HG03064 (cell line): Measurements from ENCODE around the gene TRIM42.

Experiments used
- ATAC-seq: cut with Tn5 transposase; IDR thresholded peaks from one replicate; pipeline ENCODE4 v1.9.1; 2021; ENCODE audit warnings: low read depth; ENCODE audit not compliant: unreplicated experiment

The TRIM42 gene

DNA sequence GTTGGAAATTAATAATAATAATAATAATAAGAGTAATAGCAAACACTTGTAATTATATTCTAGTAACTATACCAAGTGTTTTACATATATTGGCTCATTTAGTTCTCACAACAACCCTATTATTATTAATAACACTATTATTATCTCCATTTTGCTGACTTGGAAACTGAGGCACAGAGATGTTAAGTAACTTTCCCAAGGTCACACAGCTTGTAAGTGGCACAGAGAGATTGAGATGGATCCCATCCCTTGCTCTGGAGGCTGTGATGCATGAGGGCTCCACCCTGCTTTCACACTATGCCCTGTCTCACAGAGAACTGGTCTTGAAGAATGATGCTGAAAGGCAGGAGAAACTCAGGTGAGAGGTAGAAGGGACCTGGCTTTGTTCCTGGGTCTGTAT is 31.9 kb downstream of the TRIM42 start:
- ATAC-seq: no peak

DNA sequence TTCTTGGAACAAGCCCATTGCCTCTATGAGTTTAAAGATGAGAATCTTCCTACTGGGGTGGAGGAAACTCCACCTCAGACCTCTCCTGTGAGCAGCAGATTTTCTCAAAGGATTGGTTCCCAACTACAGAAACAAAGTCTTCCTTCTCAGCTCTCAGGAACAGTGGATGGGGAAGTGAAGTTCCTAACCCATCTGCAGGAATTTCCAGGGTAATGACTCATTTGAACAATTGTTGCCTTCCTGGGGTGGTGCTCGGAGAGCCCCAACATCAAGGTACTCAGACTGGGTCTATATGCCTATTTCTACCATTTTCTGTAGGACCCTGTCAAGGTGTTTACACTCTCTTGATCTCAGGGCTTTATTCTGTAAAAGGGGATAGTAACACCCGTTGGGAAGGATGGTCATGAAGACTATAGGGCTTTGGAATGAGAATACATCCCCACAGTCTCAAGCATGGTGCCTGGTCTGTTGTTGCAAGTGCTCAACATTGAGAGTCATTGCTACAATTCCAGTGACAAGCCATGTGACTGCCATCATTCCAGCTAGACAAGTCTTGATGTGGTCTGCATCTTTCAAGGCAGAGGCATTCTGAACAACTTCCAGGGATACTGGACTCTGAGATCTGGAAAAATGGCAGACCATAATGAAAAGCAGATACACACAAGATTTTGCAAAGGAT is 33.0 kb downstream of the TRIM42 start:
- ATAC-seq: no peak

DNA sequence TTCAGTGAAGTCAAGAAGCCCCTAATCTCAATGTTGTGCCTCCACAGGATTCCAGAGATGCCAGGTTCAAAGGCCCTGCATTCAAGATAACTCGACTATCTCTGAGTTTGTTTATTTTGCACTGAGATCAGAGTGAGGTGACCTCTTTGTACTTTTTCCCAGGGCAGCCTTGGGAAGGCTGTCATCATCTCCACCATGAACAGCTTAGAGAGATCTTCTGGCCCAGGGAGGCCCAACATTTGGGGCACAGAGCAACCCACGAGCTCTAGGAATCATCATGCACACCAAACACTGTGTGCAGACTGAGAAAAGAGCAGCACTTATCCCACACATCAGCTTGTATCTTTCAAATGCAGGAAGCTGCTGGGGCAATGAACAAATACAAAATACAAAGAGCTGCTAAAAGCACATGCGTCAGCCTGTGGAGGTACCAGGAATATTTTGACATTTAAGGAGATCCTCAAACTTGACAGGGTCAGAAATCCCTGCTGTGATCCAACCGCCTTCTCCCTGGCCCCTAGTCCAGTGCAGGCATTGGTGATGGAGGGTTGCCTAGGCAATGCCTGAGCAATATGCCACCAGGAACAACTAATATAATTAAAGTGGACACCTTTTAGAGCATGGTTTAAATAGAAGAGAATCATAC is 33.6 kb downstream of the TRIM42 start:
- ATAC-seq: no peak

DNA sequence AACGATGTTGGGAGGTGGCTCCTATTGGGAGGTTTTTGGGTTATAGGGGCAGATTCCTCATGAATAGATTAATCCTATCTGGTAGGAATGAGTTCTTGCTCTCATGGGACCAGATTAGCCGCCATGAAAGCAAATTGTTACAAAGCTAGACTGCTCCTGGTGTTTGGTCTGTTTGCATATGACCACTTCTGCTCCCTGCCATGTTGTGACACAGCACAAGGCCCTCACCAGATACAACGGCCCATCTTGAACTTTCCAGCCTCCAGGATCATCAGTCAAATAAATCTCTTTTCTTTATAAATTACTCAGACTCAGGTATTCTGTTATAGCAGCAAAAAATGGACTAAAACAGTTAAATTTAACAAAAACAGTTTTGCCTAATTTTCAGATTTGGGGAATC is 34.4 kb downstream of the TRIM42 start:
- ATAC-seq: no peak

DNA sequence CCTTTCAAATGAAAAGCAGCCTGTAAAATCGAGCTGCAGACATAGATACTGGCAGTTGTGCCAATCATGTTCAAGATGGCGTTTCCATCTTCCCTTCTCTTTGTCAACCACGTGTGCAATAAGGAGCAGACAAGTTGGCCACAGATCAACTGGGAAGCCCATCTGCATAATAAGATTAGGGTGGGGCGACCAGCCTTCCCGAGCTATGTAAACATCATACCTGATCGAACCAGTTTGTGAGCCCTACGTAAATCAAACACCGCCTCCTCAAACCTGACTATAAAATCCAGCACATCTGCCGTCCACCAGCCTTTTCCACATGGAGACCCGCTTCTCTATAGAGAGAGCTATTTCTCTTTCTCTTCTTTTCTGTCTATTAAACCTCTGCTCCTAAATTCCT is 37.2 kb downstream of the TRIM42 start:
- no peak for ATAC-seq

DNA sequence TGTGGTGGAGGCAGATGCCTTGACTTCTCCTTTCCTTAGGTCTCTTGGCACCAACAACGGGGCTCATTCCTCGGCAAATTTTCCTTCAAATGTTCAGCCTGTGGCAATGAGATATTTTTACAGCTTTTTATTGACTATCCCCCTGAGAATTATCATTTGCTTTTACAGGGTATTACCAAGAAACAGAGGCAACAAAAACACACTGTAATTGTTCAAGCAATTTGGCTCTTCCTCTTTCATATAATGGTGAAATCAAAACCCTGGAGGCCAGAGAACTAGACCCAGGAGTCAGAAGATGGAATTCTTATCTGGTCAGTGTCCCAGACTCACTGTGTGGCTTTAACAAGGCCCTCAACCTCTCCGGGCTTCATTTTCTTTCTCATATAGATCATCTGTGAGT is 40.1 kb downstream of the TRIM42 start:
- ATAC-seq: no peak

DNA sequence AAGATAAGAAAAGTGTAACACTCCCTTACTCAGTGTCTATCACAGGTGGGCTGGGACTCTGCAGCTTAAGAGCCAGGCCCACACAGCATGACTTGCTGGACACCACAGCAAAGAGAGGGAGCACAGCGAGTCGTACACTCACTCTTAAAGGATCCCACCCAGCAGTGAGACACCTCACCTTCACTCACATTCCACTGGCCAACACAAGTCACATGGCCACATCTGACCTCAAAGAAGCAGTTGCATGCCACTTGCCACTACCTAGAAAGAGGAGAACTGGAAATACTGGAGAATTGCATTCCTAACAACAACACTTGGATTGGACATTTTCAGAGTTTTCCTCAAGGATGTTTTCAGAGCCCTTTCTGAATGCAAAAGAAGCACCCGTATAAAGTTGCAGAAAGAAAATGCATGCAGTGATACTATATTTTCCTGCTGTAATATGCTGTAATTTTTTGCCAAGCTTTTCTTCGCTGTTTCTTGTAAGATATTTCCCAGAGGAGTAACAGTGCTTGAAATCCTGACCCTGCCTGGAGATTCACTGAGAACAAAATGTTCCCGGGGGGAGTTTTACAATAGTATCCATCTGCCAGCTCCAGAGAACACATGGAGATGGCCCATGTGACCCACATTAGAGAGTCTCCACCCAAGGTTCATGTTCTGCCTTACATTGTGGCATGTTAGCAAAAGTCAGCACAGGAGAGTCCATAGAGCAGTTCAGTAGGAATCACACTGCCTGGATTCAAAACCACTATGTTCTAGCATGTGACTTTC is 42.2 kb downstream of the TRIM42 start:
- no peak for ATAC-seq

DNA sequence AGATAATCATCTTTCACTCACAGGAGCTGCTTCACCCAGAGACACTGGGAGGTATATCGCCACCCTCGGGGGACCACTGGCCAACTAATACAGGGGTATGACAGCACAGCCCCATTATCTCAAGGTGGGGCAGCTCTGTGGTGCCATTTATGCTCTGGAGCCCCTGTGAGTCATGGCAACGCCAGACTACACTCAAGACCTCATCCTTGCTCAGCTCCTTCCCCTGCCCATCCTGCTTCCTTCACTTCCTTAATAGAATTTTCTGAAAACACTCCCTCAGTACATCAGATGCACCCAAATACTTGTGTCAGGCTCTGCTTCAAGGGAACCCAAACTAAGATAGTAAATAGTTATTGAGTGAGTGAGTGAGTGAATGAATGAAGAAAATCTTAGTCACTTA is 45.7 kb downstream of the TRIM42 start:
- ATAC-seq: no peak

DNA sequence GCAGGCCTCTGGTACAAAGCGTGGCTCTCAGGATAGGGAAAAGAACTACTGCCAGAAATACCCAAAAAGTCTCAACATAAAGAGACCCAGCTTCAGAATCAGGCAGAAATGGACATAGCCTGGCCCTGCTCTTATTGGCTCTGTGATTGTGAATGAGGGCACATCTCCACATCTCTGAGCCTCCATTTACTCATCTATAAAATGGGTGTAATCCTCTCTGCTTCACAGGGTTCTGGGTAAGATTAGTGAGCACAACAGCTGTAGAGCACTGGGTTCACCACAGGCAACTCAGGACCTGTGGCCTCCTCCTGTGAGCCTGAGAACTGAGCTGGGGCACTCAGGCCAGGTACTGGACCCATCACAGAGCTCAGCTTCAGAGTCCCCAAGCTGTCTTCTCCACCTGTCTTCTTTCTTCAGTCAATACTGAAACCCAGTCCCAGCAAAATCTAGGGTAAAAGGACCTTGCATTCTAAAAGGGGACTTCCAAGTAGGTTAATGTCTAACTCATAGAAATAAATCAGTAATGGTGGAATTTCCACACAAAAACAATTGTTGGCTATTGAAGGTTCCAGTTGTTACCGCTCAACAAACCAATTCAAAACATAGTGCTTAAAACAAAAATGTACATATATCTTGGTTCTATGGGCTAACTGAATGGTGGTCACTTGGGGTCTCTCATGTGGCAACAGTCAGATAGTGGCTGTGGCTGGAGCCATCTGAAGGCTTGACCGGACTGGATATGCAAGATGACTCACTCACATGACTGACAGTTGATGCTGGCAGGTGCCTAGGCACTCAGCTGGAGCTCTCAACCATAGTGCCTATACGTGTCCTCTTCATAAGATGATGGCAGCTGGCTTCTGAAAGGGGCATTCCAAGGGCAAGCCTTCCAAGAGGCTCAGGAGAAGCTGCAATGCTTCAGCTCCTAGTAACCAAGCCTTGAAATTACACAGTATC is 47.3 kb downstream of the TRIM42 start:
- ATAC-seq: peak; percentile 62

DNA sequence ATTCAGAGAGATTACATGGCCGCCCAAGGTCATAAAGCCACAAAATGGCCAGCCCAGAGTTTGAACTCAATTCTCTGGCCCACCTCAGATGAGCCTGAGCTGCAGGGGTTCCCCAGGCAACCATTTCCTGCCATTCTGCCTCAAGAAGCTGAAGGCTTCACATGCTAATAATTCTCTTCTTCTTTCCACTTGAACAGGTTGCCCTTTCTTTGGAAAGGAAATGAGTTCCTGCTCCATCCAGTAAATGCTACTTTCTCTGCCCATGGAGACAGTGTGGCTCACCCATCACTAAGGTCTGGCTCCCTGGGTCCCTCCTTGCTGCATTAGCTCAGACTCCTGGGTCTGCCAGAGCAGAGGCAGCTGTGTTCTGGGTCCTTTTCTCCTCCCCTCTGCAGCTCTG is 48.2 kb downstream of the TRIM42 start:
- ATAC-seq: no peak

DNA sequence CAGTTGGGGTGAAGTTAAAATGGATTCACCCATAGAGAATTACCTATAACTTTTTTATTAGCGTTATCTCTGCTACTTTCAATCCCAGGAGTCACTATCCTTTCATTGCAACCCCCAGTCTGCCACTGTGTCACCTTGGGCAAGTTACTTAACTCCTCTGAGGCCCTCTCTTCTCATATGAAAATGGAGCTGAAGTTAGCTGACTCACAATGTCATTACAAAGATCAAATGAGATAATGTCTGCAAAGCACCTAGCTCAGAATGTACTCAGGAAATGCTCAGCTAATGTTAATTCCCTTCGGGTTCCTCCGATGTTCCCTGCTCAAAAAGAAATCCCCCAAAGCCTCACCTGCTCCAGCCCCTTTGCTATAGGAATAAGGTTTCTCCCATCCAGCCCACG is 50.0 kb downstream of the TRIM42 start:
- no peak for ATAC-seq

DNA sequence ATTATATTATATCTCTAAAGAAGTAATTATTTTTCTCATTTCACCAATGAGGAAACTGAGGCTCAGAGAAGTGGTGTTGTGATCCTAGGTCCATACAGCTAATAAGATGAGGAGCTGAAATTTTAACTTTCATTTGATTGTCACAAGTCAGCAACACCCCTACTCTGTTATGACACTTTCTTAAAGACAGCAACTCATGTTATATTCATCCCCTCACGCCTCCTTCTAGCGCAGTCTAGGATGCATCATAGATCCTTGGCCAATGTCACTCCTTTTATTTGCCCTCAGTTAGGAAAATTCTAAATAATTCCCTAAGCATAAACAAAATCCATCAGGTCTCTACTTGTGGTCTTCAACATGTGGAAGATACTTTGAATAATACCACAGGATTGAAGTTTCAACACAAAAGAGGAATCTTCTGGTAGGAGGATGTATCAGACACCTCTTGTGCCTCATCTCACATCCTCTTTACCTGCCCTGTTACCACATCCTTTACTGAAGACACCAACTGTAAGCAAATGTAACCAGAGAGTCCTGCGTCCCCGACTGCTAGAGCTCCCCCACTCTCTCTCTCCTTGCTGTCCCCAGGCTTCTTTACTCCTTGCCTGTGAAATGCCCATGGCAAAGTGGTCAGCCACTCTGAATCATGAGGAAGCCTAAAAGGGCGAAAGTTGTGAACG is 53.7 kb downstream of the TRIM42 start:
- peak; percentile 84 for ATAC-seq

DNA sequence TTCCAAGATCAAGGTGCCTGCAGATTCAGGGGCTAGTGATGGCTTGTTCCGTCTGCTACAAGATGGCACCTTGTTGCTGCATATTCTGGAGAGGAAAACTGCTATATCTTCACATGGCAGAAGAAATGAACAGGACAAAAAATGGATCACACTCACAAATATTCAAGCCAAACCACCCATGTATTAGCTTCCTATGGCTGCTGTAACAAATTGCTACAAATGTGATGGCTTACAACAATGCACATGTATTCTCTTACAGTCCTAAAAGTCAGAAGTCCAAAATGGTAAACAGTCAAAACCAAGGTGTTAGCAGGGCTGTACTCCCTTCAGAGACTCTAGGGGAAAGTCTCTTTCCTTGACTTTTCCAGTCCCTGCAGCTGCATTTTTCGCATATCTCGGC is 55.8 kb downstream of the TRIM42 start:
- ATAC-seq: no peak

DNA sequence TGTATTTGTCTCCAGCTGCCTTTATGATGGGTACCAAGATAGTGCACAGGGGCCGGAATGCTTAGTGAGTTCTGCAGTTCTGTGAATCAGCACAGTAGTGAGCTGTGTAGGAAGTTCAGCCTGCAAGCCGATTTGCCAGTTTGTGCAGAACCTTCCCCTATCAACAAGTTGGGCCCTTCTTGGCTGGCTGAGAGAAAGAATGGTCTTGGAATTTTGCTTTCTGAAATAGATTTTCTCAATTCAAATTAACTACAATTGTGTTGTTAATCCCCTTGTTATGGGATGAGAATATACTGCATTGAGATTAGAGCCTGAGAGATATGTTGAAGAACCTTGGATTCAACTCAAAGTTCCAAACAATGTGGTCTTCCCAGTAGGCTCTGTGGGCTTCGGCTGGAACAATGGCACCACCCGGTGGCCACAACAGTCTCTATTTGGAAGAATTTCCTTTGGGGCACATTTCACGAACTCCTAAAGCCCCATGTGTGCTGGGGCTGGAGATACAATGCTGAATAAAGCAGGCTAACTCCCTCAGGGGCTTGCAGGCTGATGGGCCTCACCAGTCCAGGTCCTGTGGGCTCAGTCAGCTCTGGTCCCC is 59.1 kb downstream of the TRIM42 start:
- no peak for ATAC-seq

DNA sequence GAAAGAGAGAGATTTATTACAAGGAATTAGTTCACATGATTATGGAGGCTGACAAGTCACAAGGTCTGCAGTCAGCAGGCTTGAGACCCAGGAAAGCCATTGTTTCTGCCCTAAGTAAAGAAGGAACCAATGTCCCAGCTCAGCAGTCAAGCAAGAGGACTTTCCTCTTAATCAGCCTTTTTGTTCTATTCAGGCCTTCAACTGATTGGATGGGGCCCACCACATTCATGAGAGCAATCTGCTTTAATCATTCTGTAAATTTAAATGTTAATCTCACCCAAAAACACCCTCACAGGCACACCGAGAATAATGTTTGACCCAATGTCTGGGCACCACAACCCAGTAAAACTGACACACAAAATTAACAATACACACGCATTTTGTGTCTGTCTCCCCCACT is 64.3 kb downstream of the TRIM42 start:
- ATAC-seq: no peak

DNA sequence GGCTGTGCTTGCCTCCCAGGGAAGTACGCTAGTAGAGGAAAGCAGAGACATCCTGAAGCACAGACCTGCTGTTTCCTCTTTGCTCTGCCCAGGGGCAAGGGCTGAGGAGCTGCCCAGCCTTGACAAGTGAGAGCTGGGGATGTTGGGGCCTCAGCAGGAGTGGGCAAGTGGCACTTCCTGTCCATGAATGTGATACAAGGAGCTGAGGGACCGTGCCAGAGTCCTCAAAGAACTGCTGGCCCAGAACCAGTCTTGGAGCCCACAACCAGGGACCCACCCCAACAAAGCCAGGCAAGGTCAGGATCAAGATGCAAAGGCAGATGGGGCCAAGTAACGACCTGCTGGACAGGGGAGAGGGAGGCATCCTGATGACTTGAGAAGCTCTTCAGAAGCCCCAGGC is 70.3 kb downstream of the TRIM42 start:
- no peak for ATAC-seq

DNA sequence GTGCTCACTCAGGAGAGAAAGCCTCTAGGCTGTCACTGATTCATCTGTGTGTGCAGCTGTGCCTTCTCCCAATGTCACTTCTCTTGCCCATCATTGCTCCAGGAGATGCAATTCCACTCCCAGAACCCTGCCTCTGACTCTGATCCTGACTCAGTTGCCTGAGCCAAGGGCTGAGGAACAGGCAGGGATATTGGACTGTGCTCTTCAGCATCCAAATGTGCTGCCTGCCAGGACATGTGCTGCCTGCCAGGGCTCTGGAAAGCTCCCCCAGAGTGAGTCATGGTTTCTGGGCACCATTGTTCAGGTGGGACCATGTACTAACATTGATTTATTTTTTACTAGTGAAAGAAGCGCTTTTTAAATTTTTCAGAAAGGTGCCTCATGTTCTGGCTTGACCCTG is 71.0 kb downstream of the TRIM42 start:
- no peak for ATAC-seq
